GM21360 (cell line): ENCODE measurements around the gene NLGN3.
"Not testable (repeated sequence)": the region's sequence is repeated elsewhere in the genome, so short reads cannot be mapped to it uniquely, and the experiment has no call there.

Source experiments
- ATAC-seq: cut with Tn5 transposase; IDR thresholded peaks from one replicate; pipeline ENCODE4 v1.9.1; 2021; ENCODE audit warnings: mild to moderate bottlenecking, moderate library complexity; ENCODE audit not compliant: unreplicated experiment

NLGN3 gene

GRCh38 chrX:71168134-71168533 lies 23.5 kb downstream of the NLGN3 start:
- no peak for ATAC-seq

GRCh38 chrX:71169586-71169985 lies 24.9 kb downstream of the NLGN3 start:
- no peak for ATAC-seq

- no peak for ATAC-seq
Measured at GRCh38 chrX:71170660-71171059, 26.0 kb downstream of the NLGN3 start.

- ATAC-seq, result no peak
Measured at GRCh38 chrX:71171110-71171801, 26.6 kb downstream of the NLGN3 start.

- ATAC-seq, result no peak
Measured at GRCh38 chrX:71173440-71173839, 28.8 kb downstream of the NLGN3 start.

GRCh38 chrX:71174795-71175194 lies 30.2 kb downstream of the NLGN3 start:
- ATAC-seq, result no peak

GRCh38 chrX:71175531-71175930 lies 30.9 kb downstream of the NLGN3 start:
- no peak for ATAC-seq

GRCh38 chrX:71177327-71177726 lies 32.7 kb downstream of the NLGN3 start:
- no peak for ATAC-seq

GRCh38 chrX:71178908-71179307 lies 34.3 kb downstream of the NLGN3 start:
- ATAC-seq, result no peak

- not testable (repeated sequence) for ATAC-seq
Measured at GRCh38 chrX:71180579-71181265, 36.1 kb downstream of the NLGN3 start.

GRCh38 chrX:71181558-71181909 lies 36.9 kb downstream of the NLGN3 start:
- peak; percentile 20 for ATAC-seq

GRCh38 chrX:71181910-71182799 lies 37.5 kb downstream of the NLGN3 start:
- peak; percentile 83 for ATAC-seq

GRCh38 chrX:71182871-71183270 lies 38.2 kb downstream of the NLGN3 start:
- no peak for ATAC-seq

- no peak for ATAC-seq
Measured at GRCh38 chrX:71183341-71183740, 38.7 kb downstream of the NLGN3 start.

- ATAC-seq, result no peak
Measured at GRCh38 chrX:71184092-71184491, 39.5 kb downstream of the NLGN3 start.

- ATAC-seq, result no peak
Measured at GRCh38 chrX:71184803-71185495, 40.3 kb downstream of the NLGN3 start.

GRCh38 chrX:71191248-71191647 lies 46.6 kb downstream of the NLGN3 start:
- no peak for ATAC-seq

- ATAC-seq, result no peak
Measured at GRCh38 chrX:71195964-71196649, 51.5 kb downstream of the NLGN3 start.

- ATAC-seq, result no peak
Measured at GRCh38 chrX:71198066-71198465, 53.4 kb downstream of the NLGN3 start.

GRCh38 chrX:71199252-71200008 lies 54.8 kb downstream of the NLGN3 start:
- no peak for ATAC-seq
